Smooth muscle cell (in vitro differentiated cells): ENCODE measurements around the gene ITPR1. TPM values are rescaled to one million over a fixed set of nuclear protein-coding genes. Genes with fewer than 3 reads are reported as not detected.
A peak's percentile ranks its signal among the peaks of the same experiment; 100 is the strongest.

Experiments
- DNase-seq: peaks from one replicate; lab custom pipeline; 2025; ENCODE audit not compliant: unreplicated experiment; lab: John Stamatoyannopoulos, UW
- H2AFZ ChIP-seq: fragments of 200-600 bp; sonication (generic); 2 replicates; pipeline ENCODE4 v1.6.0; 2016; ENCODE audit warnings: antibody characterized with exemption, low read depth, mild to moderate bottlenecking
- H3F3A ChIP-seq: fragments of 200-600 bp; sonication (generic); 2 replicates; pipeline ENCODE4 v1.6.0; 2017; ENCODE audit warnings: antibody characterized with exemption, low read depth
- H3K27ac ChIP-seq: fragments of 200-600 bp; sonication (generic); 2 replicates; pipeline ENCODE4 v1.5.1; 2016; ENCODE audit warnings: low read depth, mild to moderate bottlenecking
- H3K27me3 ChIP-seq: fragments of 200-600 bp; sonication (generic); 2 replicates; pipeline ENCODE4 v1.6.1; 2016; ENCODE audit warnings: low read depth, mild to moderate bottlenecking
- H3K36me3 ChIP-seq: fragments of 200-600 bp; sonication (generic); 2 replicates; pipeline ENCODE4 v1.5.1; 2016; ENCODE audit warnings: low read depth
- H3K4me1 ChIP-seq: fragments of 200-600 bp; sonication (generic); 2 replicates; pipeline ENCODE4 v1.5.1; 2016; ENCODE audit warnings: low read depth
- H3K4me2 ChIP-seq: fragments of 200-600 bp; sonication (generic); 2 replicates; pipeline ENCODE4 v1.6.0; 2016; ENCODE audit warnings: mild to moderate bottlenecking
- H3K4me3 ChIP-seq: fragments of 200-600 bp; sonication (generic); 2 replicates; pipeline ENCODE4 v1.5.1; 2016; ENCODE audit warnings: mild to moderate bottlenecking
- H3K79me2 ChIP-seq: fragments of 200-600 bp; sonication (generic); 2 replicates; pipeline ENCODE4 v1.6.0; 2016; ENCODE audit warnings: low read depth, mild to moderate bottlenecking
- H3K9ac ChIP-seq: fragments of 200-600 bp; sonication (generic); 2 replicates; pipeline ENCODE4 v1.6.0; 2016; ENCODE audit warnings: low read depth
- H3K9me3 ChIP-seq: fragments of 200-600 bp; sonication (generic); replicated peaks from 2 replicates; pipeline ENCODE4 v1.5.1; 2016; ENCODE audit warnings: low read depth
- H4K20me1 ChIP-seq: fragments of 200-600 bp; sonication (generic); 2 replicates; pipeline ENCODE4 v1.6.0; 2016; ENCODE audit warnings: low read depth
- CTCF ChIP-seq: fragments of 200-600 bp; sonication (generic); IDR thresholded peaks from 2 replicates; pipeline ENCODE4 v1.5.1; 2017; ENCODE audit warnings: borderline replicate concordance, mild to moderate bottlenecking, antibody characterized with exemption; ENCODE audit not compliant: insufficient read depth, poor library complexity, severe bottlenecking
- WGBS: methylation state at CpG from one replicate; pipeline ENCODE4 v1.1.7; 2016; ENCODE audit warnings: low lambda C conversion rate; 5-methylcytosine and 5-hydroxymethylcytosine counted together
- polyA plus RNA-seq: library from polyadenylated mRNA; unstranded; fragments of >200 nt; fragmentation: Nextera tagmentation; extraction: Ambion mirVana; gene quantifications from 2 replicates; pipeline ENCODE4 v1.2.1, GENCODE V29; 2016
- total RNA-seq: library from RNA; depleted of rRNA; stranded (reverse); fragments of >200 nt; gene quantifications from 2 replicates; pipeline ENCODE4 v1.2.3, GENCODE V29; 2014

The ITPR1 gene
- total and polyA plus RNA-seq, 2 experiments from 2014 or later = 16.4 to 28.6 TPM

DNA sequence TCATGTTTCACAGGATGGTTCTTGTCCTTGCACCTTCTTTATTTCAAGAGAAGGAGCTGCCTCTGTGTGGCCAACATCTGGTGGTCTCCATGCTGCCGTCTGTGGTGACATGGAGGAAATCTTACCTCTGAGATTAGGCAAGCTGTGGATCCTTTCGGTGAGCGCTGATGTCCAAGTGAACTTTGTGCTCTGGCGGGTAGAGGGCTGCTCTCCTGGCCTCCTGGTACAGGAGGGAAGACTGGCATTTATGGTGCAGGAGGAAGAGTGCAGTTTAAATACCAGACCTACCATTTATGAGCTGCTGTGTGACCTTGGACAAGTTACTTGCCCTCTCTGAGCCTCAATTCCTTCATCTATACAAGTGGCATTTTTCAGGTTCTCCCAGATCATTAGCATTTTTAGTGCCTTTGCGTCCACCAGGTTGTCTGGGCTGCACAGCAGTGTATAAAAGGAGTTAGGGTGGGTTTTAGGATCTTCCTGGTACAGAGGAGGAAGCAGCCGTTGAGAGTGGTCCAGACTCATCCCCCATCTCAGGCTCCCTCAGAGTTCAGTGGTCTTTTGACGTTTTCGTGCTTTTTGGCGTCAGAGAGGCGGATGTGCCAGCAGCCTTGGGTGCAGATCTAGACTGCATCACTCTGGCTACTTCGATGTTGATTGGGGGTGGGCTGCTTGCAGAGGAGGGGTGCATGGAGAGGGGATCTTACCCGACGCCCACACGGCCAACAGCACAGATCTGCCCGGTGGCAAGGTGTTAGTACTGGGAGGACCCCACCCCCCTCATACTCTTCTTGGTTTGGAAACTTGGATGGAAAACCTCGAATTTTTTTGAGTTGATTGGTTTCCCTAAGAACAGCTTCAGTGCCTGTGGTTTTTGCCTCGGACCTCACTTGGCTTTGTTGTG, 162.2 kb downstream of the ITPR1 start:
- Histone ChIP-seq H3K79me2 (no peaks in the 10 kb centered on the region), H3K9ac (no peak overlapping the region), H3K4me2 (no peak overlapping the region), H3K27ac (no peak overlapping the region), H3K9me3 (no peaks in the 10 kb centered on the region), H3K4me1 (no peaks in the 10 kb centered on the region), H3F3A (no peaks in the 10 kb centered on the region), H2AFZ (no peak overlapping the region), H3K4me3 (no peak overlapping the region), H3K27me3 (no peaks in the 10 kb centered on the region), H4K20me1 (no peaks in the 10 kb centered on the region), H3K36me3 (no peaks in the 10 kb centered on the region)
- 72% methylated on average over 17 of the region's 17 CpGs for WGBS
- no peak for DNase-seq
- TF ChIP-seq CTCF = no peak

DNA sequence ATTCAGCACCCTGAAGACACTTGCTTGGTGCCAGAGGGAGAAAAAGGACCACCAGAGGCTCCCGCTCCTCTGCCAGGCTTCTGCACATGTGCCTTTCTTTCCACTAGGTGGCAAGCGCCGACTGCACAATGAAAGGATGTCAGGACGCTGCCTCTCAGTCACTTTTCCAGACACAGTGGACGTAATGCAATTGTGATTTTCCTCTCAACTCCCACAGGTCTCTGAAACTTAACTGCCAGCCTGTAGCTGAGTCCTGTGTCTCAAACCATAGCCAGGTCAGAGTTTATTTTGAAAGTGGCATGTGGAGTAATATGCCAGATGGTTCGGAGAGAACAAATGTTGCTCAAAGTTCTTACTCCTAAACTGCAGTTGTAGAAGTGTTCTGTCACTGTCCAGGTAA, 162.9 kb downstream of the ITPR1 start:
- H3K27ac ChIP-seq = no peak overlapping the region
- H2AFZ ChIP-seq = no peak overlapping the region
- H3K36me3 ChIP-seq = no peaks in the 10 kb centered on the region
- WGBS = 17% methylated on average over 6 of the region's 6 CpGs
- H3K4me1 ChIP-seq = no peaks in the 10 kb centered on the region
- peak; percentile 92 for TF ChIP-seq CTCF
- H3K79me2 ChIP-seq = no peaks in the 10 kb centered on the region
- H3K4me3 ChIP-seq = no peak overlapping the region
- H3K27me3 ChIP-seq = no peaks in the 10 kb centered on the region
- no peak overlapping the region for H3K4me2 ChIP-seq
- H4K20me1 ChIP-seq = no peaks in the 10 kb centered on the region
- H3F3A ChIP-seq = no peaks in the 10 kb centered on the region
- no peaks in the 10 kb centered on the region for H3K9me3 ChIP-seq
- DNase-seq = peak; percentile 12
- no peak overlapping the region for H3K9ac ChIP-seq

DNA sequence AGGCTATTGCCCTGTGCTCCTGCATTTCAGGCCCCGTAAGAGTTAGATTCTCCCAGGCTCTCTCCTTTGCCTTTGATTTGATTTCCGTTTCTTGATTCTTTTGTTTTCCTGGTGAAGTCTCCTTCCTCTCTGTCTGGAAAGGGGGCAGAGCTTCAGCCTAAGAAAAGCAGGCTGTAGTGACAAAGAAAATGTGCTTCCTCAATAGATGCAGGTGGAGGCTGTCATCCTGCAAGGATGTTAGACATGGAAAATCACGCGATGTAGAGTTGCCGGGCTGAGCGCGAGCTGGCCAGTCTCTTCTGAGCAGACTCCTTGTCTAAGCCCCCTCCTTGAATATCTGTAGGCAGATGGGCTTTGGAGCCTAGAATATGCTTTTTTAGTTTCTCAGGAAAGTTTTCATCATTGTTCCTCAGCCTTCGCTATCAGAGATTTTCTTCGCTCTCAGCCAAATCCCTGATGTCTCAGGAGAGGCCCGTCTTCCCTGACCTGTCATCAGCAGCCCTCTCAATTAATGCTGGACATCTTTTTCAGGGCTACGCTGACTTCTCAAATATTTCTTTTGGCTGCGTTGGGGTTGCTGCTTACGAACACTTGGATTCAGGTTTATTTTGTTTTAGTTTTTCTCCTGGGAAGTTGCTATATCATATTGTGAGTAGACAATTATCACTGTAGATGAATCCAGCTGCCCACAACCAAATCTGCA, 163.6 kb downstream of the ITPR1 start:
- Histone ChIP-seq H3K4me1 (no peaks in the 10 kb centered on the region), H3K79me2 (no peaks in the 10 kb centered on the region), H3K36me3 (no peaks in the 10 kb centered on the region), H3K4me3 (no peak overlapping the region), H4K20me1 (no peaks in the 10 kb centered on the region), H3K9ac (no peak overlapping the region), H3K4me2 (no peak overlapping the region), H2AFZ (no peak overlapping the region), H3K27me3 (no peaks in the 10 kb centered on the region), H3F3A (no peaks in the 10 kb centered on the region), H3K9me3 (no peaks in the 10 kb centered on the region), H3K27ac (no peak overlapping the region)
- no peak for TF ChIP-seq CTCF
- 91% methylated on average over 13 of the region's 13 CpGs for WGBS
- DNase-seq = no peak
